Sigmoid colon (tissue), 4 donors: Measurements from ENCODE around the gene NHS.

ENCODE experiments used
- CTCF ChIP-seq, 4 experiments: fragments of 450-650 bp in 3 of 4; fragments of 200-600 bp in 1 of 4; IDR thresholded peaks; one replicate each; pipeline ENCODE4 v1.5.1; 2016 to 2019; ENCODE audit warnings: antibody characterized with exemption in 4 of 4, mild to moderate bottlenecking in 3 of 4, moderate library complexity in 2 of 4
- POLR2AphosphoS5 ChIP-seq, 4 donors: sonication (generic); formaldehyde crosslinking; IDR thresholded peaks; one replicate each; pipeline ENCODE4 v1.6.1; 2017; ENCODE audit warnings: antibody characterized with exemption in 4 of 4

- TF ChIP-seq CTCF (IDR thresholded peaks at IDR 0.05) (no peak), POLR2AphosphoS5 (IDR thresholded peaks at IDR 0.05) (no peak)
Observed at GRCh38 chrX:17410651-17411050, 35.7 kb downstream of the NHS start.
